Keratinocyte (primary cell): ENCODE measurements around the gene ARHGAP32. TPM values are rescaled to one million over a fixed set of nuclear protein-coding genes. Genes with fewer than 3 reads are reported as not detected.
A peak's percentile ranks its signal among the peaks of the same experiment; 100 is the strongest.

Source experiments
- DNase-seq: peaks from one replicate; pipeline ENCODE4 v3.0.0-alpha.2; 2011; ENCODE audit warnings: low read depth, missing footprints, low spot score
- FAIRE-seq: peaks from 2 replicates; lab custom pipeline; 2011; peaks lifted over from hg19 to GRCh38; lab: Jason Lieb, UNC
- H2AFZ ChIP-seq: 2 replicates; pipeline ENCODE4 v1.6.0; 2012; ENCODE audit warnings: low read length, control low read depth, inconsistent platforms; ENCODE audit not compliant: control insufficient read depth
- H3K27ac ChIP-seq: 2 replicates; pipeline ENCODE4 v1.5.1; 2011; ENCODE audit warnings: low read length; ENCODE audit not compliant: control insufficient read depth, insufficient read depth
- H3K27me3 ChIP-seq: 3 replicates; pipeline ENCODE4 v1.6.0; 2011; ENCODE audit warnings: low read length; ENCODE audit not compliant: control insufficient read depth, insufficient read depth; ENCODE audit errors: extremely low read depth
- H3K36me3 ChIP-seq, 2 experiments: 2 replicates in 1 of 2; 3 replicates in 1 of 2; pipeline ENCODE4 v1.5.1; 2011; ENCODE audit warnings: low read length in 2 of 2, mild to moderate bottlenecking in 1 of 2; ENCODE audit not compliant: control insufficient read depth in 2 of 2, insufficient read depth in 2 of 2; ENCODE audit errors: extremely low read depth in 1 of 2
- H3K4me1 ChIP-seq: 3 replicates; pipeline ENCODE4 v1.5.1; 2011; ENCODE audit warnings: low read length; ENCODE audit not compliant: control insufficient read depth, insufficient read depth; ENCODE audit errors: extremely low read depth
- H3K4me2 ChIP-seq: 3 replicates; pipeline ENCODE4 v1.6.0; 2011; ENCODE audit warnings: low read depth, low read length; ENCODE audit not compliant: control insufficient read depth, insufficient read depth; ENCODE audit errors: extremely low read depth
- H3K4me3 ChIP-seq, 3 experiments: fragments of 200-600 bp in 1 of 3; sonication (generic) in 1 of 3; 2 replicates in 2 of 3; 3 replicates in 1 of 3; pipeline ENCODE4 v1.5.1; 2011 to 2016; ENCODE audit warnings: low read length in 3 of 3, mild to moderate bottlenecking in 3 of 3, control low read depth in 2 of 3, inconsistent platforms in 1 of 3, low read depth in 1 of 3, mixed read lengths in 1 of 3, mixed run types in 1 of 3, moderate library complexity in 1 of 3; ENCODE audit not compliant: control insufficient read depth in 2 of 3, insufficient read depth in 2 of 3; ENCODE audit errors: extremely low read depth in 1 of 3
- H3K79me2 ChIP-seq: 2 replicates; pipeline ENCODE4 v1.6.0; 2012; ENCODE audit warnings: low read length; ENCODE audit not compliant: control insufficient read depth, insufficient read depth
- H3K9ac ChIP-seq: 3 replicates; pipeline ENCODE4 v1.6.0; 2011; ENCODE audit warnings: low read length; ENCODE audit not compliant: control insufficient read depth, insufficient read depth; ENCODE audit errors: extremely low read depth
- H3K9me1 ChIP-seq: 3 replicates; pipeline ENCODE4 v1.6.0; 2011; ENCODE audit warnings: low read length; ENCODE audit not compliant: control insufficient read depth, insufficient read depth; ENCODE audit errors: extremely low read depth
- H3K9me3 ChIP-seq: 2 replicates; pipeline ENCODE4 v1.5.1; 2012; ENCODE audit warnings: low read depth, low read length; ENCODE audit not compliant: control insufficient read depth
- H4K20me1 ChIP-seq: 3 replicates; pipeline ENCODE4 v1.6.0; 2011; ENCODE audit warnings: low read length; ENCODE audit not compliant: control insufficient read depth, insufficient read depth; ENCODE audit errors: extremely low read depth
- CTCF ChIP-seq, 3 experiments: IDR thresholded peaks in 1 of 3; conservative IDR thresholded peaks in 1 of 3; optimal IDR thresholded peaks in 1 of 3; 2 replicates in 2 of 3; 3 replicates in 1 of 3; pipeline versions ENCODE3 to v1.5.1; 2011; ENCODE audit warnings: low read length in 3 of 3, mild to moderate bottlenecking in 3 of 3, moderate library complexity in 2 of 3, control low read depth in 1 of 3, inconsistent platforms in 1 of 3; ENCODE audit not compliant: insufficient read depth in 2 of 3; ENCODE audit errors: extremely low read depth in 1 of 3
- EZH2 ChIP-seq: IDR thresholded peaks from one replicate; pipeline ENCODE4 v1.6.1; 2012; ENCODE audit warnings: inconsistent platforms, mild to moderate bottlenecking, low read length, moderate library complexity
- dilution Hi-C: fragments of 300-500 bp; cut with MboI; formaldehyde crosslinking; loops from one replicate; pipeline ENCODE4 v1.7.0; 2020; ENCODE audit warnings: low sequenced_read_pairs; ENCODE audit not compliant: extremely low pct_ligation_motif_present
- polyA plus RNA-seq, 5 experiments: library from polyadenylated mRNA; depleted of rRNA in 3 of 5; stranded (reverse) in 3 of 5; stranded (forward) in 1 of 5; unstranded in 1 of 5; fragments of >200 nt; gene quantifications; 1 replicate in 1 of 5; 2 replicates in 3 of 5; 3 replicates in 1 of 5; pipeline versions ENCODE4 v1.2.1 to v1.2.3, GENCODE V29; 2011 to 2012; ENCODE audit warnings: missing spikeins in 2 of 5, low read depth in 1 of 5, low replicate concordance in 1 of 5

The ARHGAP32 gene
- polyA plus RNA-seq, 1 donor (not counting 4 experiments of a cell fraction or from before 2014, with no cell fraction given) = 10.8 TPM

- FAIRE-seq = peak; percentile 87
- no peaks in the 10 kb centered on the region for H3K27me3 ChIP-seq
- H3K36me3 ChIP-seq = peaks cover 2 to 8% of the 10 kb centered on the region in 2 experiments
- H4K20me1 ChIP-seq = no peaks in the 10 kb centered on the region
- peak overlapping the region; percentile 95 for H3K4me2 ChIP-seq
- dilution Hi-C loops = no loop called here
- H3K9me1 ChIP-seq = no peaks in the 10 kb centered on the region
- peak overlapping the region; percentile 34 to 69 (median 54) for H3K4me3 ChIP-seq
- H3K9me3 ChIP-seq = no peaks in the 10 kb centered on the region
- peaks cover 4% of the 10 kb centered on the region for H3K79me2 ChIP-seq
- H2AFZ ChIP-seq = peak overlapping the region; percentile 76
- peak overlapping the region; percentile 92 for H3K27ac ChIP-seq
- TF ChIP-seq EZH2 = no peak
- no peak for TF ChIP-seq CTCF (optimal IDR thresholded peaks at IDR 0.05 in 1 of 3, IDR thresholded peaks at IDR 0.05 in 1 of 3, conservative IDR thresholded peaks at IDR 0.05 in 1 of 3; ENCODE audit: extremely low read depth in 1 of 3, insufficient read depth in 2 of 3, low read length in 3 of 3)
- peaks cover 49% of the 10 kb centered on the region for H3K4me1 ChIP-seq
- H3K9ac ChIP-seq = peak overlapping the region; percentile 82
- DNase-seq = no peak
These were observed 251.5 kb downstream of the ARHGAP32 start for GRCh38 chr11:128940603-128941002.

GRCh38 chr11:128940156-128940555, 252.0 kb downstream of the ARHGAP32 start:
- Histone ChIP-seq H3K9me3 (no peaks in the 10 kb centered on the region), H3K9me1 (no peaks in the 10 kb centered on the region), H3K4me1 (peaks cover 49% of the 10 kb centered on the region), H3K9ac (peak overlapping the region; percentile 82), H3K4me2 (peak overlapping the region; percentile 95), H3K27ac (peak overlapping the region; percentile 92), H2AFZ (peak overlapping the region; percentile 76), H3K79me2 (peaks cover 4% of the 10 kb centered on the region), H4K20me1 (no peaks in the 10 kb centered on the region), H3K36me3 (peaks cover 2 to 8% of the 10 kb centered on the region in 2 experiments), H3K27me3 (no peaks in the 10 kb centered on the region), H3K4me3 (peak overlapping the region in 2 of 3 experiments; percentile 54 to 69)
- TF ChIP-seq CTCF (optimal IDR thresholded peaks at IDR 0.05 in 1 of 3, IDR thresholded peaks at IDR 0.05 in 1 of 3, conservative IDR thresholded peaks at IDR 0.05 in 1 of 3; ENCODE audit: extremely low read depth in 1 of 3, insufficient read depth in 2 of 3, low read length in 3 of 3) (no peak), EZH2 (no peak)
- dilution Hi-C loops = no loop called here
- FAIRE-seq (peak; percentile 95), DNase-seq (no peak)
